ENCODE data around the gene TMEM185B.

- TF ChIP-seq EZH2 (IDR thresholded peaks at IDR 0.05; ENCODE audit: insufficient read depth, poor library complexity, severe bottlenecking) = no peak
- no peak for TF ChIP-seq EZH2phosphoT487 (IDR thresholded peaks at IDR 0.05; ENCODE audit: insufficient read depth, low read depth)
Observed at GRCh38 chr2:120246546-120247300, 23.5 kb upstream of the TMEM185B start.

Data from GM23248 (cell line).